Cardiac septum (tissue), 1 donor: ENCODE measurements around the gene CPA3. TPM values are rescaled to one million over a fixed set of nuclear protein-coding genes. Genes with fewer than 3 reads are reported as not detected.

Experiments used
- DNase-seq: peaks from one replicate; pipeline ENCODE4 v3.0.0-alpha.2; 2020; ENCODE audit warnings: low spot score
- intact Hi-C: fragments of 100-400 bp; cut with DNase I; formaldehyde crosslinking; loops from one replicate; pipeline ENCODE4 v1.14.0; 2022
- long read RNA-seq: library from polyadenylated mRNA; unstranded; transcript quantifications from one replicate; pipeline ENCODE4 v2.0.0, GENCODE V29; 2021
- total RNA-seq: library from RNA; stranded (reverse); fragmentation: NEBNext Ultra II Directional; extraction: Animal tissue kit (Norgen Biotek cat#: 25700); gene quantifications from one replicate; pipeline ENCODE4 v1.2.1, GENCODE V29; 2021
- donor health status: DM: no; HTN: no; CAD: no.

The CPA3 gene
- 1.9 TPM for total RNA-seq
- long read RNA-seq, result 0 reads

- intact Hi-C loops, result no loop called here
- DNase-seq, result no peak
These were observed at the start of gene CPA3 for GRCh38 chr3:148865049-148865448. Gene CPA3, plus strand, starts transcription at chr3:148865296. Its CDS starts 12 bp downstream, at chr3:148865308.

GRCh38 chr3:148815316-148816110 is 49.6 kb upstream of the CPA3 start:
- intact Hi-C loops, result no loop called here
- no peak for DNase-seq

GRCh38 chr3:148816427-148816826 is 48.7 kb upstream of the CPA3 start:
- intact Hi-C loops, result no loop called here
- no peak for DNase-seq

GRCh38 chr3:148816981-148817525 is 48.0 kb upstream of the CPA3 start:
- DNase-seq, result no peak
- intact Hi-C loops, result no loop called here

GRCh38 chr3:148820361-148821245 is 44.5 kb upstream of the CPA3 start:
- DNase-seq, result no peak
- intact Hi-C loops, result no loop called here

GRCh38 chr3:148823026-148823425 is 42.1 kb upstream of the CPA3 start:
- intact Hi-C loops, result no loop called here

GRCh38 chr3:148825476-148825875 is 39.6 kb upstream of the CPA3 start:
- intact Hi-C loops, result no loop called here
- no peak for DNase-seq

More at GRCh38 chr3:148823026-148823425, 42.1 kb upstream of the CPA3 start:
- no peak for DNase-seq

- intact Hi-C loops, result no loop called here
- no peak for DNase-seq
These were observed 37.5 kb upstream of the CPA3 start, which contains the start of gene CPB1 for GRCh38 chr3:148827585-148827984. Gene CPB1, plus strand, starts transcription at chr3:148827811. Its CDS starts 13 bp downstream, at chr3:148827824.

- no peak for DNase-seq
- intact Hi-C loops, result no loop called here
These were observed 36.9 kb upstream of the CPA3 start for GRCh38 chr3:148828136-148828690.

- intact Hi-C loops, result no loop called here
These were observed 35.2 kb upstream of the CPA3 start for GRCh38 chr3:148829926-148830325.

GRCh38 chr3:148833223-148833622 is 31.9 kb upstream of the CPA3 start:
- intact Hi-C loops, result no loop called here
- DNase-seq, result no peak

More at GRCh38 chr3:148829926-148830325, 35.2 kb upstream of the CPA3 start:
- no peak for DNase-seq

GRCh38 chr3:148839805-148840204 is 25.3 kb upstream of the CPA3 start:
- intact Hi-C loops, result no loop called here
- no peak for DNase-seq

GRCh38 chr3:148840451-148840850 is 24.6 kb upstream of the CPA3 start:
- DNase-seq, result no peak
- intact Hi-C loops, result no loop called here

- no peak for DNase-seq
- intact Hi-C loops, result no loop called here
These were observed 19.2 kb upstream of the CPA3 start for GRCh38 chr3:148845756-148846395.

- no peak for DNase-seq
- intact Hi-C loops, result no loop called here
These were observed 17.7 kb upstream of the CPA3 start for GRCh38 chr3:148847351-148847750.

GRCh38 chr3:148848410-148848809 is 16.7 kb upstream of the CPA3 start:
- no peak for DNase-seq

GRCh38 chr3:148852271-148852992 is 12.7 kb upstream of the CPA3 start:
- DNase-seq, result no peak
- intact Hi-C loops, result no loop called here

More at GRCh38 chr3:148848410-148848809, 16.7 kb upstream of the CPA3 start:
- intact Hi-C loops, result no loop called here

GRCh38 chr3:148853076-148853475 is 12.0 kb upstream of the CPA3 start:
- no peak for DNase-seq
- intact Hi-C loops, result no loop called here

- DNase-seq, result no peak
- intact Hi-C loops, result no loop called here
These were observed 11.0 kb upstream of the CPA3 start for GRCh38 chr3:148854061-148854460.
